HG02763 (cell line): ENCODE results near the gene WDR73.
"Not testable (repeated sequence)": the region's sequence is repeated elsewhere in the genome, so short reads cannot be mapped to it uniquely, and the experiment has no call there.

Experiments
- ATAC-seq: cut with Tn5 transposase; IDR thresholded peaks from one replicate; pipeline ENCODE4 v1.9.1; 2021; ENCODE audit warnings: mild to moderate bottlenecking, moderate library complexity; ENCODE audit not compliant: unreplicated experiment

WDR73 gene

DNA sequence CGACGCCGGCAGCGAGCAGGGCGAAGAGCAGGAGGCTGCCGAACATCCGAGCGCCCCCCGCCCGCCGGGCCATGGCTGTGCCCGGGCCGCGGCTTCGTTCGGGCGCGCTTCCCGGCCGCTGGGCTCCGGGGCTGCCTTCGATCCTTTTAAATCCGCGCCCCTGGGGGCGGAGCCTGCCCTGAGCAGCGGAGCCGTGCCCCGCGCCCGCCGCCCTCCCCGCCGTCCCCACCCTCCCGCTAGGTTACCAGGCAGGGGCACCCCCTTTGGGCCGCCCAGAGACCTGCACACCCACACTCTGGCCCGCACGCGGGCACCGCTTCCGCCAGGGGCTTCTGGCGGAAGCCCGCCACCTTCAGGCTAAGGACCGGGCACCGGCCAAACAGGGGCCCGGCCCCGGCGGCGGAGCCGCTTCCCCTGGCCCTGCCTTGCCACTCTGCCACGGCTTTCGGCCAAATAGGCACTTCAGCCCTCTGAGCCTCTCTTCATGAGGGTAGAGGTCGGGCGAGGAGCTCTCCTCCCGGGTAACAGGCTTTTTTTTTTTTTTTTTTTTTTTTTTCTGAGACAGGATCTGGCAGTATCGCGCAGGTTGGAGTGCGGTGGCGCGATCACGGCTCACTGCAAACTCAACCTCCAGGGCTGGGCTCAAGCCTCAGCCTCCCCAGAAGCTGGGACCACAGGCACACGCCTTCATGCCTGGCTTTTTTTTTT lies 4.2 kb upstream of the WDR73 start, which contains the start of gene NMB:
Gene NMB (minus strand): TSS at position 120 of the 708 bp plus-strand sequence. CDS start 47 bp downstream, at position 73.
- peak; percentile 65 for ATAC-seq

DNA sequence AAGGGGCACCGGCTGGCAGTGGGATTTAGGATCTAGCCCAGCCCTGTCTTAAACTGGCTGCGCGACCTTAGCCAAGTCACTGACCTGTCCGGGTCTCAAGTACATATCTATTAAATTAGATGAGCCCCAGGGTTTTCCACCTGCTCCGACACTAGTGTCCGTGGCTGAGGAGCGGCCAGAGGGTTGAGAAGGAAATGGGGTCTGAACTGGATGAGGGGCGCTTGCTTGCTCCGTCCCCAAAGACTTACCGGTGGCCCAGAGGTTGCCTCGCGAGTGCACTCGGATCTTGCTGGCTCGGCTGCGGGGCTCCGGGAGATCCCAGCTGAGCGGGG lies 3.6 kb upstream of the WDR73 start:
- ATAC-seq, result no peak

DNA sequence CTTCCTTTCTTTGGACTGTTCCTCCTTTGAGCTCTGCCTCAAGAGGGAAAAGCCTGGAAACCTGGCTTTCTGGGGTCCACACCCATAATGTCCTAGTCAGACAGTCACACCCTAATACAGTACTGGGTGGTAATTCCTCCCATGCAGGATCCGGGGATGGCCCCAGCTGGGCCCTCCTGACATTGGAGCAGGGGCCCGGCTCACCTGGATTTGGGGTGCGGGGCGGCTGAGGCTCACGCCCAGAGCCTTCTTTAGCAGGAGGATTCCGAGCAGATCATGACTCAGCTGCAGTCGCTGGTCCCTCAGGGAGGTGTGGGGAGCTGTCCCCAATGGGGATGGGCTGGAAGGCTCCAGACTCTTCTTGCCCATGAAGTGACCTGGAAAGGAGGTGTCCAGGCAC lies 2.9 kb upstream of the WDR73 start:
- no peak for ATAC-seq

DNA sequence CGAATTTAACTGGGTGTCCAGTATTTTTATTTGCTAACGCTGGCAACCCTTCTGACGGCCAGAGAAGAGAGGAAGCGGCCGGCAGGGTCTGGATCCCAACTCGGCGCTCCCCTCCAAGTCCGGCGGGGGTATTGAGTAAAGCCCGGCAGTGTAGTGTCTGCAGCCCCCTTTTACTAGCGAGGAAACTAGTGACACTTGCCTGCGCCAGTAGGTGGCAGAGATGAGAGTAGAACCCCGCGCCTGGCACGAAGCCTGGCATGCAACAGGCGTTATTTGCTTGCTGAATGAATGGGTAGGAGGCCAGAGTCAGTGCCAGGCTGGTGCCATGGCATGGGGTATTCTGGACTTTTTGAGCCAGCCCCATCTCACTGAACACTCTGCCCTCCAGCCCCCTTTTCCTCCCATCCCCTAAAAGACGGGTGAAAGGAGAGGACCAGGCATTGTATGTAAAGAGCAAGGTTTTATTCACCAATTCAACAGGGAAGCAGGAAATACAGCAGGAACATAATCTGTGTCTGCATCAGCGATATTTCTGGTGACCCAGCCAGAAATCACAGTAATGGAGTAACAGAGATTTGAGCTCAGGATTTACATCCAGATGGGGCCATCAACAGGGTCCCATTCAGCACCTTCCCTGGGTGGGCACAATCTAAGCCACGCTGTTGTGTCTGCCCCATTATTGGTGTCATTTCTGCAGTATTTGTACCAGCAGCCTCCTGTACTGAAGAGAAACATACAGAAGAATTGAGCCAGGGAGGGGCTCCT lies 788 bp upstream of the WDR73 start:
- ATAC-seq, result no peak

DNA sequence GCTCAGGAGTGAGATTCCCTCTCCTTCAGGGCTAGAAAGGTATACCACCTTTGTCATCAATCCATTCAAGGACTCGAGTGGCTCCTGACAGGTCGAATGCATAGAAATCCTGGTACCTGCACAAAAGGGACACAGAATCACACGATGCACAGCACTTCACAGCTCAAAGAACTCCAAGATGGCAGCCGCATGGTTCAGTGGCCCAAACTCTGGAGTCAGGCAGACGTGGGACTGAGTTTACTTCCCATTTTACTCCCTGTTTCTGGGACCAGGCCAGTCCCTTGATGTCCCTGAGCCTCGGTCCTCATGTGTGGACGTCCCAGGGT lies 536 bp downstream of the WDR73 start:
- no peak for ATAC-seq

DNA sequence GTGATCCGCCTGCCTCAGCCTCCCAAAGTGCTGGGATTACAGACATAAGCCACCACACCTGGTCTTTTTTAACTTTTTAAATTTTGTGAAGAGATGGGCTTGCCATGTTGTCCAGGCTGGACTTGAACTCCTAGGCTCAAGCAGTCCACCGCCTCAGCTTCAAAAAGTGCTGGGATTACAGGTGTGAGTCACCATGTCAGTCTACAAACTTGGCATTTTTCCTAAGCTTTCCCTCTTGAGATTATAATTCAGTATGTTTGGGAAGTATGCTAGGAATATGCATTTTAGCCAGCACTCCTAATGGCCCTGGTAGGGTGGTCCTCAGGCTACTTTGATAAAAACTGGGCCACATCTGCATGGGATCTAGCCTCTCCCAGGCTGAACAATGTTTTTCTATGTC lies 4.4 kb downstream of the WDR73 start:
- ATAC-seq, result no peak

DNA sequence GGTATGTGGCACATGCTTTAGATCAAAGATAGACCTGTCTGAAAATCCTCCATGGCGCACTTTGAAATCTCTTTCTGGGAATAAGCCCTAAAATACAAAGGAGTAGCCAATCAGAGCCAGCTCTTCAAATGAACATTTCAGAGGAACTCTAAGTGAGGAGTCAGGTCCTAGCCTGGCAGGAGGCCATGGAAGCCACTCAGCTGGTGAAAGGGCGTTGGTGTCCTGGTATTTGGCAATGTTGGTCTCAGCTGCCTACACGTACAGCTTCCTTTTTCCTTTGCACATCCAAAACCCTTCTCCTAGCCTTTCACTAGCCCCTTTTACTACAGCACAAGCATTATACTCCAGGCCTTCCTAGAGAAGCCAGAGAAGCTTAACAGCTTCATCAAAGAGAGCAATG lies 5.5 kb downstream of the WDR73 start:
- ATAC-seq, result no peak

DNA sequence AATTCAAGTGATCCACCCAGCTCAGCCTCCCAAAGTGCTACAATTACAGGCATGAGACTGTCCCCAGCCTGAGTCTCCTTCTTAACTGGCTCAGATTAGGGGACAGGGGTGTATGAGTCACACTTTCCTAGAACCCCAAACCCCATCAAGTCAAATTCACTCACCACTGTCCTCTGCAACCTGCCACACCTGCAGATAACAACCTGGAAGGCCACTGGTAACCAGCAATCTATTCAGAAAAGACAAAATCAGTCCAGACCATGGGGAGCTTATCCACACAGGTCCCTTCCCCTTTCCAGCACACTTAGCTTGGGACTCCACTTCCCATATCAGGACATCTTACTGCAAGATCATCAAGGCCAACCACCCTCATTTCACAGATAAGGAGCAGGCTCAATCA lies 6.4 kb downstream of the WDR73 start:
- no peak for ATAC-seq

DNA sequence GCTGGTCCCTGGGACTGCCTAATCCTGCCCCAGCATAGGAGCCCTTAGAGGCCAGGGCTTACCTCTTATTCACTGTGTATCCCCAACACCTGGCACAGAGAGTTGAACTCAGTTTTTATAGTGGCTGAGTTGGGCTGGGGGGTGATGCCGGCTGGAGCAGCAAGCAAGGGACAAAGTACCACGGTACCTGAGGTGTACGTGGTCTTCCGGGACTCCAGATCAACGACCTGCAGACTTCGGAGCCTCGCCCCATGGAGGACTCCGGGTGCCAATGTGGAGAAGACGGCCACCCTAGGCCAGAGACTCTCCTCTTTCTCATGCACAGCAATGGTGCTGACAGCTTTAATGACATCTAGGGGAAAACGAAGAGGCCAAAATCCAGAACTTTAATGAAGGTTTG lies 8.1 kb downstream of the WDR73 start:
- no peak for ATAC-seq

DNA sequence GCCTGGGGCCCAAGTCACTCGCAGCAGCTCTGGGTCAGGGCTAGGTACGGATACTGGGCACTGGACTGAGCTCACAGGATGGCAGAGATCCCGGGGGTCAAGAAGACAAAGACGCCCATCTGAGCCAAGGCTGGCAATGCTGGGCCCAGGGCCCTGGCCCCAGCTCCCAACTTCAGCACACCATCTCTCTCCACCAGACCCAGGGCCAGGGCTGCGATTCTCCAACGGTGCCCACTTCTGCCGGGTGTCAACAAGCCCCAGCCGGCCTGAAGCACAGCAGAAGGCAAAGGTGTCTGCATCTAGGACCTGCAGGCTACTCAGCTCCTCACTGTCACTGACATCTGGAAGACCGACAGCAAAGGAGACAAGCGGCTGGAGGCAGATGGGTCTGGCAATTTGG lies 8.6 kb downstream of the WDR73 start:
- ATAC-seq, result no peak

DNA sequence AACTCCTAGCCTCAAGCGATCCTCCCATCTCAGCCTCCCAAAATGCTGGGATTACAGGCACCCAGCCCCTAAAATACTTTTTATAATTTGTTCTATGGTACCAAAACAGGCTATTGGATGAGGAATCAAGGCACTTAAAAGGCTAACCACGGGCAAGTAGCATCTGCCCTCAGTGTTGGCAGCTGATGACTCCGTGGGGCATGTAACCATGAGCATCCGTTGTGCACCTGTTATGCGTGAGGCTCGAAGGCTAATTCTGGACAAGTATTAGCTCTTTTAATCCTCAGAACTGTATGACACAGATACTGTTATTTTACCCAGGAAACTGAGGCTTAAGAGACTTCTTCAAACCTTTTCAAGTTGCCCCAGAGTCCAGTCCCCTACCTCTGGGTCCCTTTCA lies 10.2 kb downstream of the WDR73 start:
- ATAC-seq, result no peak

DNA sequence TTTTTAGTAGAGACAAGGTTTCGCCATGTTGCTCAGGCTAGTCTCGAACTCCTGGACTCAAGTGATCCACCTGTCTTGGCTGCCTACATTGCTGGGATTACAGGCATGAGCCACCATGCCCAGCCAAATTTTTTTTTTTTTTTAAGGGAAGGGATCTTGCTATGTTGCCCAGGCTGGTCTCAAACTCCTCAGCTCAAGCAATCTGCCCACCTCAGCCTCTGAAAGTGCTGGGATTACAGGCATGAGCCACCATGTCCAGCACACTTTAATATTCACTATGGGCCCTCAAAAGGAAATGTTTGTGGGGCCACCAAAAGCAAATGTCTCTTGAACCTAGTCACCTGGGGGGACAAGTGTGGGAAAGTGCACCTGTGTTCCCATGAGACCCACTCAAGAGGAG lies 11.4 kb downstream of the WDR73 start:
- not testable (repeated sequence) for ATAC-seq

DNA sequence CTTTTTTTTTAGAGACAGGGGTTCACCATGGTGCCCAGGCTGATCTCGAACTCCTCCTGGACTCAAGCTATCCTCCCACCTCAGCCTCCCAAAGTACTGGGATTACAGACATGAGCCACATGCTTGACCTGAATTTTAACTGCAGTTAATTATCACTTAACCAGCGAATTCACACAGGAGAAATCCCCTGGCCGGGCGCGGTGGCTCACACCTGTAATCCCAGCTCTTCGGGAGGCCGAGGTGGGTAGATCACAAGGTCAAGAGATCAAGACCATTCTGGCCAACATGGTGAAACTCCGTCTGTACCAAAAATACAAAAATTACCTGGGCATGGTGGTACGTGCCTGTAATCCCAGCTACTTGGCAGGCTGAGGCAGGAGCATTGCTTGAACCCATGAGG lies 12.2 kb downstream of the WDR73 start:
- not testable (repeated sequence) for ATAC-seq

DNA sequence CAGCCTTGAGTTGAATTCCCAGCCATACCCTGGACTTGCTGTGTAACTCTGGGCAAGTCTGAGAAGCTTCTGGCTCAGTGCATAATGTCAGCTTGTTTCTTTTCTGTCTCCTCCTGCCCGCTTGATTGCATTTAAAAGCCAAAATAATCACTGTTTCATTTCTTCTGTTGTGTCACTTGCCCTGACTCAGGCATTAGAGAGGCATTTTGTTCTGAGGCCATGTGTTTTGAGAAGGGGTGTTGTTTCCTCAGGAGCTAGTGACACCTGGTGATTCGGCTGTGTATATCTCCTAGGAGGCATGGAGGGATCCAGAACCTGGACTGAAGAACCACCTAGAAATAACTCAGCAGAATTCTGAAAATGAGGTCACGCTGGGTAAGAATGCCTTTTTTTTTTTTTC lies 16.0 kb downstream of the WDR73 start:
- ATAC-seq, result no peak

DNA sequence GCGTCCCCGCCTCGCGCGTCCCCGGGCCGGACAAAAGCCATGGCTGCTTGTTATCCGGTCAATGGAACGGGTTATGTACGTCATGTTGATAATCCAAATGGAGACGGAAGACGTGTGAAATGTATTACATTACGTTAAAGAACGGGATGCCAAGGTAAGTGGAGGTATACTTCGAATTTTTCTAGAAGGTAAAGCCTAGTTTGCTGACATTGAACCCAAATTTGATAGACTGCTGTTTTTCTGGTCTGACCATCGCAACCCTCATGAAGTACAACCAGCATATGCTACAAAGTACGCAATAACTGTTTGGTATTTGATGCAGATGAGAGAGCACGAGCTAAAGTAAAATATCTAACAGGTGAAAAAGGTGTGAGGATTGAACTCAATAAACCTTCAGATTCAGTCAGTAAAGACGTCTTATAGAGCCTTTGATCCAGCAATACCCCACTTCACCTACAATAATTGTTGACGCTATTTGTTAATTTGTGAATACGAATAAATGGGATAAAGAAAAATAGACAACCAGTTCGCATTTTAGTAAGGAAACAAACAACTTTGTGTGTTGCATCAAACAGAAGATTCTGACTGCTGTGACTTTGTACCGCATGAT lies 19.8 kb downstream of the WDR73 start:
- ATAC-seq, result no peak

DNA sequence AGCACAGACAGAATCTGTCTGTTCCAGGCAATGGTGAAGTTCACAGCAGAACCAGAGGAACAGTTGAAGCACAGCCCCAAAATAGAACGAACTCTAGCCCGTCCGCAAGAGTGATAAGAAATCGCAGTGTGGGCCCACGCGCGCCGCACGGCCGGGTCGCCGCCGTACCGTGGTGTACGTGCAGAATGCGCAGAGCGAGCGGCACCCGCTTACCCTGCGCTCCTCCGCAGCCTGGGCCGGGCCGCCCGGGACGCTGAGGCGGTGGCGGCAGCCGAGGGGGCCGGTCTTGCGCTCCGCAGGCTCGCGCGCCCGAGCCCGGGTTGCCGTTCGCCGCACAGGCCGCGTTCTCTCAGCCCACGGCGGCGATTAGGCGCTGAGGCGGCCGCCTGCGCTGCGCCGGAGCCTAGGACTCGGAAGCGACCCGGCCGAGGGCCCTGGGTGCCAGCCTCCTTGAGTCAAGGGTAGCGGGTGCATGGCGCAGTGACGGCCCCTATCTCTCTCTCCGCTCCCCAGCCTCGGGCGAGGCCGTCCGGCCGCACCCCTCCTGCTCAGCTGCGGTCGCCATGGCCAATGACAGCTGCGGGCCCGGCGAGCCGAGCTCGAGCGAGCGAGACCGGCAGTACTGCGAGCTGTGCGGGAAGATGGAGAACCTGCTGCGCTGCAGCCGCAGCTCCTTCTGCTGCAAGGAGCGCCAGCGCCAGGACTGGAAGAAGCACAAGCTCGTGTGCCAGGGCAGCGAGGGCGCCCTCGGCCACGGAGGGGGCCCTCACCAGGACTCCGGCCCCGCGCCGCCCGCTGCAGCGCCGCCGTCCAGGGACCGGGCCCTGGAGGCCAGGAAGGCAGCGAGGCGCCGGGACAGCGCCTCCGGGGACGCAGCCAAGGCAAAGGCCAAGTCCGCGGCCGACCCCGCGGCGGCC lies 20.5 kb downstream of the WDR73 start:
- ATAC-seq, result peak; percentile 43

DNA sequence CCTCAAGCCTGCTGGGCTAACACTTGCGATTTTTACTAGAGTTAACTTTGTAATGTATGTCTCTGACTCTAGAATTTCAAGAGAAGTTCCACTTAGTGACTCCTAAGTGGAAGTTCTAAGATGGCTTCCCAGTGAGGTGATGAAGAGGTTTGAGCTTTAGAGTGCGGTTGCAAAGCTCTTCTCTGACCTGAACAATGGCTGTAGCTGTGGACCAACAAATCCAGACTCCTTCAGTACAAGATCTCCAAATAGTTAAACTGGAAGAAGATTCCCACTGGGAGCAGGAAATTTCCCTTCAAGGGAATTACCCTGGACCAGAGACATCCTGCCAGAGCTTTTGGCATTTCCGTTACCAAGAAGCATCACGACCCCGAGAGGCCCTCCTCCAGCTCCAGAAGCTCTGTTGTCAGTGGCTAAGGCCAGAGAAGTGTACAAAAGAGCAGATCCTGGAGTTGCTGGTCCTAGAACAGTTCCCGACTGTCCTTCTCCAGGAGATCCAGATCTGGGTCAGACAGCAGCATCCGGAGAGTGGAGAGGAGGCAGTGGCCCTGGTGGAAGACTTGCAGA lies 22.3 kb downstream of the WDR73 start:
- no peak for ATAC-seq

DNA sequence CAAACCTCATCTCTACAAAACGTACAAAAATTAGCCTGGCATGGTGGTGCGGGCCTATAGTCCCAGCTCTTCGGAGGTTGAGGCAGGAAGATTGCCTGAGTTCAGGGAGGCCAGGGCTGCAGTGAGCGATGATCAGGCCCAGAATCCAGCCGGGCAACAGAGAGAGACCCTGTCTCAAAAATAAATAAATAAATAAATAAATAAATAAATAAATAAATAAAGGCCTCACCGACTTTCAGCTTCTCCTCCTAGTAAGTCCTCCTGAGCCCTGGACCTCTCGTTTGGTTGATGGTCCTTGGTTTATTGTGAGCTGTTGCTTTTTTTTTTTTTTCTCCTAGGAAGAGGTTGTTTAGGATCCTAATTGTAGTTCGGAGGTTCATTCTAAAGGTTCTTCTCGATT lies 25.1 kb downstream of the WDR73 start:
- ATAC-seq, result no peak

DNA sequence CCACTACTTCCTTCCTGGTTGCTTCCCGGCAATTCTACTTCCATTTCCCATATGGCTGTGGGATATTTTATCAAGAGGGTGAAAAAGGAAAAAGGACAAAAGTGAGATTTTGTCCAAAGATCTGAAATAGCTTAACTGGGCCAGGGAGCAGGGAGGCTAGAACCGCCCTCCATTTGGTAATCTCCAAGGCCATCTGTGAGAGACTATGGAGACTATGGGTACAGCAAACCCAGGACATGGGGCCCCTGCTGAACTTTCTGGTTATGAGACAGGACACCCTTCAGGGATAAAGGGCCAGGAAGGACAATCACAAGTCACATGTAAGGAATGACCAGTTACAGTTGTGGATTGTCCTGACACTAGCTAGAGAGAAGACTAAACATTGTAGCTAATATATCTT lies 29.0 kb downstream of the WDR73 start:
- no peak for ATAC-seq

DNA sequence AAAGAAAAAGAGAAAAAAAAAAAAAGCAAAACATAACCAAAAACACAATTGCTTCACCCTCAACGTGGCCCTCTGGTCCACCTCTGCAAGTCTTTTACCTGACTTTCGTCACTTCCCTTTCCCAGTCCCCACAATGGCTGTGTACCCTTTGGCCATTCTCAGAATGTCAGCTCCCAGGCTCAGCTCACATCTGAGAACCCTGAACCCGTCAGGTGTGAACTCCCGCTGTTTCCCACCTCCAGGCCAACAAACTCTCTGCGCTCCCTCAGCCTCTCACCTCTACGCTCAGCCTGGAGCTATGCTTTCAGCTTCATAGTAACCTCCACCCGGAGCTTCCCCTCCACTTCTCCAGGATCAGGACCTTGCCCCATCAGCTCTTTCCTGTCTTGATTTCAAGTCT lies 29.7 kb downstream of the WDR73 start:
- no peak for ATAC-seq

DNA sequence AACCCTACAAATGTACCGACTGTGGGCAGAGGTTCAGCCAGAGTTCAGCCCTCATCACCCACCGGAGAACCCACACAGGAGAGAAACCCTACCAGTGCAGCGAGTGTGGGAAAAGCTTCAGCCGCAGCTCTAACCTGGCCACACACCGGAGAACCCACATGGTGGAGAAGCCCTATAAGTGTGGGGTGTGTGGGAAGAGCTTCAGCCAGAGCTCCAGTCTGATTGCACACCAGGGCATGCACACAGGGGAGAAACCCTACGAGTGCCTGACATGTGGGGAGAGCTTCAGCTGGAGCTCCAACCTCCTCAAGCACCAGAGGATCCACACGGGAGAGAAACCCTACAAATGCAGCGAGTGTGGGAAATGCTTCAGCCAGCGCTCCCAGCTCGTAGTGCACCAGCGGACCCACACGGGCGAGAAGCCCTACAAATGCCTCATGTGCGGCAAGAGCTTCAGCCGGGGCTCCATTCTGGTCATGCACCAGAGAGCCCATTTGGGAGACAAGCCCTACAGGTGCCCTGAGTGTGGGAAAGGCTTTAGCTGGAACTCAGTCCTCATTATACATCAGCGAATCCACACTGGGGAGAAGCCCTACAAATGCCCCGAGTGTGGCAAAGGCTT lies 32.6 kb downstream of the WDR73 start:
- ATAC-seq, result no peak
